Measurements from ENCODE around the gene CNNM3.

DNA sequence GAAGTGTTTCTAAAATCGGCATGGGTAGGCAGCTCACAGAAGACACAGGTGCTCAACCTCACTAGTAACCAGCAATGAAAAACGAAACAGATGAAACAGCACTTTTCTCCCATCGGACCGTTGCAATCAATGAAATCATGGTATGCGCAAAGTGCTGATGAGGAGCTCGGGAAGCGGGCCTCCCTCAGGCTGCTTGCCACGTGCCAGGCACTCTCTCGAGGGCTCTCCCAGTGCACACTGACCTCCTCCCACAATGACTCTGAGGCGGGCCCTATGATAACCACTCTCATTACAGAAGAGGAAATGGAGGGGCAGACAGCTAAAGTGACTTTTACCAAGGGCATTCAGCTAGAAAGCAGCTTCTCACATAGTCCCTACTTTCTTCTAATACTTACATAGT, 31.5 kb downstream of the CNNM3 start:
- TF ChIP-seq, protein P1, sequence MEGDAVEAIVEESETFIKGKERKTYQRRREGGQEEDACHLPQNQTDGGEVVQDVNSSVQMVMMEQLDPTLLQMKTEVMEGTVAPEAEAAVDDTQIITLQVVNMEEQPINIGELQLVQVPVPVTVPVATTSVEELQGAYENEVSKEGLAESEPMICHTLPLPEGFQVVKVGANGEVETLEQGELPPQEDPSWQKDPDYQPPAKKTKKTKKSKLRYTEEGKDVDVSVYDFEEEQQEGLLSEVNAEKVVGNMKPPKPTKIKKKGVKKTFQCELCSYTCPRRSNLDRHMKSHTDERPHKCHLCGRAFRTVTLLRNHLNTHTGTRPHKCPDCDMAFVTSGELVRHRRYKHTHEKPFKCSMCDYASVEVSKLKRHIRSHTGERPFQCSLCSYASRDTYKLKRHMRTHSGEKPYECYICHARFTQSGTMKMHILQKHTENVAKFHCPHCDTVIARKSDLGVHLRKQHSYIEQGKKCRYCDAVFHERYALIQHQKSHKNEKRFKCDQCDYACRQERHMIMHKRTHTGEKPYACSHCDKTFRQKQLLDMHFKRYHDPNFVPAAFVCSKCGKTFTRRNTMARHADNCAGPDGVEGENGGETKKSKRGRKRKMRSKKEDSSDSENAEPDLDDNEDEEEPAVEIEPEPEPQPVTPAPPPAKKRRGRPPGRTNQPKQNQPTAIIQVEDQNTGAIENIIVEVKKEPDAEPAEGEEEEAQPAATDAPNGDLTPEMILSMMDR (IDR thresholded peaks at IDR 0.05), result no peak
- TF ChIP-seq, protein P2, sequence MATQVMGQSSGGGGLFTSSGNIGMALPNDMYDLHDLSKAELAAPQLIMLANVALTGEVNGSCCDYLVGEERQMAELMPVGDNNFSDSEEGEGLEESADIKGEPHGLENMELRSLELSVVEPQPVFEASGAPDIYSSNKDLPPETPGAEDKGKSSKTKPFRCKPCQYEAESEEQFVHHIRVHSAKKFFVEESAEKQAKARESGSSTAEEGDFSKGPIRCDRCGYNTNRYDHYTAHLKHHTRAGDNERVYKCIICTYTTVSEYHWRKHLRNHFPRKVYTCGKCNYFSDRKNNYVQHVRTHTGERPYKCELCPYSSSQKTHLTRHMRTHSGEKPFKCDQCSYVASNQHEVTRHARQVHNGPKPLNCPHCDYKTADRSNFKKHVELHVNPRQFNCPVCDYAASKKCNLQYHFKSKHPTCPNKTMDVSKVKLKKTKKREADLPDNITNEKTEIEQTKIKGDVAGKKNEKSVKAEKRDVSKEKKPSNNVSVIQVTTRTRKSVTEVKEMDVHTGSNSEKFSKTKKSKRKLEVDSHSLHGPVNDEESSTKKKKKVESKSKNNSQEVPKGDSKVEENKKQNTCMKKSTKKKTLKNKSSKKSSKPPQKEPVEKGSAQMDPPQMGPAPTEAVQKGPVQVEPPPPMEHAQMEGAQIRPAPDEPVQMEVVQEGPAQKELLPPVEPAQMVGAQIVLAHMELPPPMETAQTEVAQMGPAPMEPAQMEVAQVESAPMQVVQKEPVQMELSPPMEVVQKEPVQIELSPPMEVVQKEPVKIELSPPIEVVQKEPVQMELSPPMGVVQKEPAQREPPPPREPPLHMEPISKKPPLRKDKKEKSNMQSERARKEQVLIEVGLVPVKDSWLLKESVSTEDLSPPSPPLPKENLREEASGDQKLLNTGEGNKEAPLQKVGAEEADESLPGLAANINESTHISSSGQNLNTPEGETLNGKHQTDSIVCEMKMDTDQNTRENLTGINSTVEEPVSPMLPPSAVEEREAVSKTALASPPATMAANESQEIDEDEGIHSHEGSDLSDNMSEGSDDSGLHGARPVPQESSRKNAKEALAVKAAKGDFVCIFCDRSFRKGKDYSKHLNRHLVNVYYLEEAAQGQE (IDR thresholded peaks at IDR 0.05; ENCODE audit: insufficient read depth in 1 of 2, low read depth in 2 of 2, low read length in 1 of 2), result no peak
- TF ChIP-seq POLR2AphosphoS5 (IDR thresholded peaks at IDR 0.05; ENCODE audit: low read depth, low read length) (no peak), SIN3A (IDR thresholded peaks at IDR 0.05; ENCODE audit: borderline replicate concordance, insufficient read depth, low read depth, low read length) (no peak), TCF7L2 (IDR thresholded peaks at IDR 0.05; ENCODE audit: low read depth, low read length) (no peak)
